Spleen (tissue), 11 donors: ENCODE data around the gene KHDC1. TPM values are rescaled to one million over a fixed set of nuclear protein-coding genes. Genes with fewer than 3 reads are reported as not detected.

ENCODE experiments used
- DNase-seq: peaks from one replicate; pipeline ENCODE4 v3.0.0-alpha.2; 2020
- H3K27ac ChIP-seq, 8 donors: fragments of 200-600 bp; sonication (generic) in 7 of 8; 1 replicate in 4 of 8; 2 replicates in 4 of 8; pipeline versions ENCODE4 v1.5.0 to v1.8.0; 2016 to 2021; ENCODE audit warnings: inconsistent platforms in 4 of 8, mild to moderate bottlenecking in 4 of 8, moderate library complexity in 1 of 8
- H3K27me3 ChIP-seq, 7 donors: fragments of 200-600 bp; sonication (generic) in 6 of 7; replicated peaks in 1 of 7; 1 replicate in 4 of 7; 2 replicates in 3 of 7; pipeline versions ENCODE4 v1.5.0 to v1.8.0; 2016 to 2021; ENCODE audit warnings: inconsistent platforms in 3 of 7, mild to moderate bottlenecking in 1 of 7
- H3K36me3 ChIP-seq, 6 donors: fragments of 200-600 bp; sonication (generic) in 5 of 6; 1 replicate in 4 of 6; 2 replicates in 2 of 6; pipeline versions ENCODE4 v1.5.0 to v1.8.0; 2016 to 2021; ENCODE audit warnings: inconsistent platforms in 2 of 6
- H3K4me1 ChIP-seq, 6 donors: fragments of 200-600 bp; sonication (generic) in 5 of 6; 1 replicate in 3 of 6; 2 replicates in 3 of 6; pipeline versions ENCODE4 v1.5.0 to v1.8.0; 2016 to 2021; ENCODE audit warnings: inconsistent platforms in 3 of 6
- H3K4me3 ChIP-seq, 8 donors: fragments of 200-600 bp; sonication (generic) in 7 of 8; 1 replicate in 4 of 8; 2 replicates in 4 of 8; pipeline versions ENCODE4 v1.5.0 to v1.8.0; 2016 to 2021; ENCODE audit warnings: inconsistent platforms in 4 of 8, mild to moderate bottlenecking in 4 of 8, moderate library complexity in 2 of 8
- H3K9me3 ChIP-seq, 8 donors: fragments of 200-600 bp; sonication (generic) in 7 of 8; 1 replicate in 4 of 8; 2 replicates in 4 of 8; pipeline versions ENCODE4 v1.5.0 to v1.8.0; 2016 to 2021; ENCODE audit warnings: inconsistent platforms in 4 of 8
- POLR2A ChIP-seq, 3 donors: fragments of 450-650 bp; IDR thresholded peaks; one replicate each; pipeline ENCODE4 v1.5.1; 2017; ENCODE audit warnings: antibody characterized with exemption in 3 of 3, mild to moderate bottlenecking in 1 of 3
- POLR2AphosphoS5 ChIP-seq, 3 donors: sonication (generic); formaldehyde crosslinking; IDR thresholded peaks; one replicate each; pipeline ENCODE4 v1.5.1; 2017; ENCODE audit warnings: antibody characterized with exemption in 3 of 3
- WGBS, 5 donors: extraction: QIAGEN DNeasy Blood & Tissue Kit in 3 of 5; methylation state at CpG; one replicate each; pipeline versions ENCODE4 v1.1.5 to v1.1.7; 2013 to 2018; 5-methylcytosine and 5-hydroxymethylcytosine counted together
- intact Hi-C: fragments of 100-400 bp; cut with DNase I; formaldehyde crosslinking; loops from one replicate; pipeline ENCODE4 v1.15.0; 2023; ENCODE audit warnings: low total_unique reads
- polyA plus RNA-seq, 3 donors: library from polyadenylated mRNA; stranded (reverse); fragments of 200-250 nt; gene quantifications; one replicate each; pipeline ENCODE4 v1.2.1, GENCODE V29; 2013
- total RNA-seq, 7 donors: library from RNA; depleted of rRNA in 3 of 7; stranded (reverse); fragments of >200 nt in 3 of 7; fragmentation: NEBNext Ultra II Directional in 4 of 7; extraction: Animal tissue kit (Norgen Biotek cat#: 25700) in 4 of 7; gene quantifications; one replicate each; pipeline versions ENCODE4 v1.1.0 to v1.2.1, GENCODE V29; 2016 to 2021
- TF ChIP-seq, protein P1 (sequence below), 11 experiments: fragments of 200-600 bp in 7 of 11; fragments of 450-650 bp in 4 of 11; sonication (generic) in 4 of 11; IDR thresholded peaks in 8 of 11; conservative IDR thresholded peaks in 3 of 11; 1 replicate in 7 of 11; 2 replicates in 4 of 11; pipeline versions ENCODE4 v1.4.0 to v1.8.0; 2016 to 2021; ENCODE audit warnings: antibody characterized with exemption in 11 of 11, inconsistent platforms in 4 of 11, mild to moderate bottlenecking in 1 of 11
- donor health status: healthy with polysubstance abuse.
- donor health status: DM: no; HTN: no; CAD: no; lungs with moderate emphysema.
- donor health status: DM: no; HTN: no; CAD: no.
- donor health status: Bipolar disorder and iron deficiency.
- donor health status: healthy.
- donor health status: DM: no; HTN: no; CAD: no.
- donor health status: DM: yes; HTN: yes; CAD: no.

KHDC1 gene
- total and polyA plus RNA-seq, 10 donors = 0.54 to 2.2 (median 0.90) TPM

DNA sequence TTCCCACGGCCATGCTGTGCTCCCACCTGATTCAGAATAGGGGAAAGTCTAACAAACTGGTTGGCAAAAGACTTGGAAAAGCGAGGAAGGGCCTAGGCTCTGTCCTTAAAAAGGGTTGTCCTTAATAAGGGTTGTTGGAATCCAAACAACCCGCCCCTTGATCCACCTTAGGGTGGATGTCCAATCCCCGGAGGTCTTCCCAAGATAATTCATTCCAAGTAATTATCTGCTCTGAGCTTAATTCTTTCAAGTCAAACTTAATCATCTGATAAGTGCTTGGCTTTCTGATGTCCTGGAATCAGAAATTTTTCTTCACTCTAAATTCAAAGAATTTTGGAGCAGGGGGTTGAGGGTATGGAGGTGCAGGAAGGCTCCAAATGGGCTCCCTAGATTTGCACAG, 37.6 kb downstream of the KHDC1 start, which contains the start of gene KHDC1L:
Gene KHDC1L (minus strand): TSS at position 101 of the 400 bp plus-strand sequence. CDS start 88 bp downstream, at position 13.
- H3K27me3 ChIP-seq = peaks cover 0 to 3% (median 0%) of the 10 kb centered on the region in 7 donors
- TF ChIP-seq, protein P1, sequence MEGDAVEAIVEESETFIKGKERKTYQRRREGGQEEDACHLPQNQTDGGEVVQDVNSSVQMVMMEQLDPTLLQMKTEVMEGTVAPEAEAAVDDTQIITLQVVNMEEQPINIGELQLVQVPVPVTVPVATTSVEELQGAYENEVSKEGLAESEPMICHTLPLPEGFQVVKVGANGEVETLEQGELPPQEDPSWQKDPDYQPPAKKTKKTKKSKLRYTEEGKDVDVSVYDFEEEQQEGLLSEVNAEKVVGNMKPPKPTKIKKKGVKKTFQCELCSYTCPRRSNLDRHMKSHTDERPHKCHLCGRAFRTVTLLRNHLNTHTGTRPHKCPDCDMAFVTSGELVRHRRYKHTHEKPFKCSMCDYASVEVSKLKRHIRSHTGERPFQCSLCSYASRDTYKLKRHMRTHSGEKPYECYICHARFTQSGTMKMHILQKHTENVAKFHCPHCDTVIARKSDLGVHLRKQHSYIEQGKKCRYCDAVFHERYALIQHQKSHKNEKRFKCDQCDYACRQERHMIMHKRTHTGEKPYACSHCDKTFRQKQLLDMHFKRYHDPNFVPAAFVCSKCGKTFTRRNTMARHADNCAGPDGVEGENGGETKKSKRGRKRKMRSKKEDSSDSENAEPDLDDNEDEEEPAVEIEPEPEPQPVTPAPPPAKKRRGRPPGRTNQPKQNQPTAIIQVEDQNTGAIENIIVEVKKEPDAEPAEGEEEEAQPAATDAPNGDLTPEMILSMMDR (IDR thresholded peaks at IDR 0.05 in 8 of 11, conservative IDR thresholded peaks at IDR 0.05 in 3 of 11) = no peak
- TF ChIP-seq POLR2AphosphoS5 (IDR thresholded peaks at IDR 0.05) (no peak), POLR2A (IDR thresholded peaks at IDR 0.05) (no peak)
- intact Hi-C loops = no loop called here
- H3K4me1 ChIP-seq = no peaks in the 10 kb centered on the region
- H3K4me3 ChIP-seq = no peak within 1 kb of the TSS
- no peak for DNase-seq
- no peaks in the 10 kb centered on the region for H3K36me3 ChIP-seq
- no peaks in the 10 kb centered on the region for H3K9me3 ChIP-seq
- 81 to 93% (median 87%) methylated on average over 4 of the region's 4 CpGs for WGBS, 5 donors
- H3K27ac ChIP-seq = no peak within 1 kb of the TSS

- peaks cover 0 to 6% (median 0%) of the 10 kb centered on the region in 8 donors for H3K9me3 ChIP-seq
- H3K4me1 ChIP-seq = no peaks in the 10 kb centered on the region
- no peak overlapping the region for H3K27ac ChIP-seq
- no peak for DNase-seq
- intact Hi-C loops = no loop called here
- H3K4me3 ChIP-seq = no peak overlapping the region
- H3K27me3 ChIP-seq = peaks cover 0 to 2% (median 0%) of the 10 kb centered on the region in 7 donors
- 92 to 97% (median 95%) methylated on average over 2 of the region's 2 CpGs for WGBS, 5 donors
- no peak for TF ChIP-seq POLR2AphosphoS5 (IDR thresholded peaks at IDR 0.05)
- TF ChIP-seq, protein P1 (IDR thresholded peaks at IDR 0.05 in 8 of 11, conservative IDR thresholded peaks at IDR 0.05 in 3 of 11) = no peak
- no peak for TF ChIP-seq POLR2A (IDR thresholded peaks at IDR 0.05)
- no peaks in the 10 kb centered on the region for H3K36me3 ChIP-seq
Measured at GRCh38 chr6:73216859-73217258, 46.1 kb downstream of the KHDC1 start.

GRCh38 chr6:73209117-73209516, 53.9 kb downstream of the KHDC1 start:
- no peak overlapping the region for H3K27ac ChIP-seq
- no peak overlapping the region for H3K4me3 ChIP-seq
- no peaks in the 10 kb centered on the region for H3K27me3 ChIP-seq
- H3K9me3 ChIP-seq = no peaks in the 10 kb centered on the region
- 57 to 94% (median 78%) methylated on average over 8 to 9 of the region's 9 CpGs for WGBS, 5 donors
- intact Hi-C loops = no loop called here
- DNase-seq = no peak
- TF ChIP-seq POLR2A (IDR thresholded peaks at IDR 0.05) (no peak), POLR2AphosphoS5 (IDR thresholded peaks at IDR 0.05) (no peak)
- TF ChIP-seq, protein P1 (IDR thresholded peaks at IDR 0.05 in 8 of 11, conservative IDR thresholded peaks at IDR 0.05 in 3 of 11) = no peak
- no peaks in the 10 kb centered on the region for H3K36me3 ChIP-seq
- H3K4me1 ChIP-seq = no peaks in the 10 kb centered on the region

GRCh38 chr6:73207221-73207837, 55.7 kb downstream of the KHDC1 start:
- no peak for DNase-seq
- no peaks in the 10 kb centered on the region for H3K4me1 ChIP-seq

More at GRCh38 chr6:73207221-73207837, 55.7 kb downstream of the KHDC1 start:
- no peaks in the 10 kb centered on the region for H3K36me3 ChIP-seq
- TF ChIP-seq, protein P1 (IDR thresholded peaks at IDR 0.05 in 8 of 11, conservative IDR thresholded peaks at IDR 0.05 in 3 of 11) = no peak
- TF ChIP-seq POLR2A (IDR thresholded peaks at IDR 0.05) = no peak
- no peak for TF ChIP-seq POLR2AphosphoS5 (IDR thresholded peaks at IDR 0.05)
- WGBS, 5 donors = 79 to 93% (median 87%) methylated on average over 3 of the region's 3 CpGs
- intact Hi-C loops = no loop called here
- no peak overlapping the region for H3K4me3 ChIP-seq
- H3K27me3 ChIP-seq = no peaks in the 10 kb centered on the region
- H3K27ac ChIP-seq = no peak overlapping the region
- no peaks in the 10 kb centered on the region for H3K9me3 ChIP-seq
